Naive B cell (primary cell): ENCODE data around the gene HNF4A. TPM values are rescaled to one million over a fixed set of nuclear protein-coding genes. Genes with fewer than 3 reads are reported as not detected.

Experiments
- ATAC-seq, 2 donors: fragments of 150-1000 bp; cut with Tn5 transposase; 2 replicates each; pipeline ENCODE4 v1.10.0; 2021; ENCODE audit warnings: low read depth in 2 of 2, mild to moderate bottlenecking in 2 of 2, moderate library complexity in 2 of 2
- DNase-seq: peaks from one replicate; pipeline ENCODE4 v3.0.0; 2022
- H3K27ac Mint-ChIP-seq, 6 donors: one replicate each; pipeline ENCODE4 v1.8.0; 2020 to 2022; ENCODE audit warnings: mild to moderate bottlenecking in 6 of 6, mixed read lengths in 6 of 6, moderate library complexity in 5 of 6, inconsistent platforms in 2 of 6
- H3K27me3 Mint-ChIP-seq, 3 donors: one replicate each; pipeline ENCODE4 v1.8.0; 2021 to 2022; ENCODE audit warnings: mixed read lengths in 3 of 3, mild to moderate bottlenecking in 1 of 3
- H3K36me3 Mint-ChIP-seq, 2 donors: one replicate each; pipeline ENCODE4 v1.8.0; 2020 to 2022; ENCODE audit warnings: mixed read lengths in 2 of 2, inconsistent platforms in 1 of 2, mild to moderate bottlenecking in 1 of 2
- H3K4me1 Mint-ChIP-seq, 3 donors: one replicate each; pipeline ENCODE4 v1.8.0; 2020 to 2022; ENCODE audit warnings: mixed read lengths in 3 of 3, inconsistent platforms in 1 of 3, mild to moderate bottlenecking in 1 of 3, moderate library complexity in 1 of 3
- H3K4me3 Mint-ChIP-seq, 8 donors: one replicate each; pipeline ENCODE4 v1.8.0; 2020 to 2022; ENCODE audit warnings: mild to moderate bottlenecking in 8 of 8, mixed read lengths in 8 of 8, moderate library complexity in 8 of 8, inconsistent platforms in 2 of 8
- H3K9me3 Mint-ChIP-seq, 7 donors: one replicate each; pipeline ENCODE4 v1.8.0; 2020 to 2022; ENCODE audit warnings: mixed read lengths in 7 of 7, mild to moderate bottlenecking in 5 of 7, inconsistent platforms in 2 of 7, moderate library complexity in 1 of 7
- polyA plus RNA-seq, 6 donors: library from polyadenylated mRNA; unstranded; fragments of 300-500 nt; fragmentation: Illumina TruSeq; gene quantifications; one replicate each; pipeline ENCODE4 v1.2.3, GENCODE V29; 2021; ENCODE audit warnings: low read depth in 6 of 6

HNF4A gene
- polyA plus RNA-seq, 6 donors from 2014 or later, result not detected

GRCh38 chr20:44388466-44389023 lies 33.0 kb downstream of the HNF4A start:
- Mint-ChIP-seq H3K4me1 (peaks cover 11 to 18% (median 13%) of the 10 kb centered on the region in 3 donors), H3K36me3 (no peaks in the 10 kb centered on the region), H3K4me3 (no peak overlapping the region), H3K9me3 (no peaks in the 10 kb centered on the region), H3K27me3 (peaks cover 4 to 51% (median 34%) of the 10 kb centered on the region in 3 donors), H3K27ac (peak overlapping the region in 1 of 6 donors; percentile 12)
- peak; percentile 73 to 77 for ATAC-seq
- DNase-seq, result peak; percentile 35

- H3K9me3 Mint-ChIP-seq, result no peaks in the 10 kb centered on the region
- H3K4me1 Mint-ChIP-seq, result peaks cover 11 to 18% (median 11%) of the 10 kb centered on the region in 3 donors
- H3K4me3 Mint-ChIP-seq, result no peak overlapping the region
- H3K27me3 Mint-ChIP-seq, result peaks cover 4 to 52% (median 34%) of the 10 kb centered on the region in 3 donors
- ATAC-seq (no peak), DNase-seq (no peak)
- no peaks in the 10 kb centered on the region for H3K36me3 Mint-ChIP-seq
- H3K27ac Mint-ChIP-seq, result peak overlapping the region in 1 of 6 donors; percentile 57
Measured at GRCh38 chr20:44389871-44390270, 34.4 kb downstream of the HNF4A start.

GRCh38 chr20:44390280-44390679 lies 34.8 kb downstream of the HNF4A start:
- H3K4me3 Mint-ChIP-seq, result no peak overlapping the region
- H3K36me3 Mint-ChIP-seq, result no peaks in the 10 kb centered on the region
- H3K4me1 Mint-ChIP-seq, result peaks cover 11 to 18% (median 11%) of the 10 kb centered on the region in 3 donors
- peaks cover 4 to 52% (median 34%) of the 10 kb centered on the region in 3 donors for H3K27me3 Mint-ChIP-seq
- DNase-seq (no peak), ATAC-seq (no peak)
- no peaks in the 10 kb centered on the region for H3K9me3 Mint-ChIP-seq
- H3K27ac Mint-ChIP-seq, result no peak overlapping the region

- peaks cover 4 to 48% (median 32%) of the 10 kb centered on the region in 3 donors for H3K27me3 Mint-ChIP-seq
- ATAC-seq, result no peak
- no peak overlapping the region for H3K4me3 Mint-ChIP-seq
- H3K27ac Mint-ChIP-seq, result no peak overlapping the region
- no peak for DNase-seq
- H3K4me1 Mint-ChIP-seq, result peaks cover 10 to 15% (median 11%) of the 10 kb centered on the region in 3 donors
- H3K36me3 Mint-ChIP-seq, result no peaks in the 10 kb centered on the region
- no peaks in the 10 kb centered on the region for H3K9me3 Mint-ChIP-seq
Measured at GRCh38 chr20:44392088-44392775, 36.7 kb downstream of the HNF4A start.

- no peak for ATAC-seq
- Mint-ChIP-seq H3K36me3 (no peaks in the 10 kb centered on the region), H3K9me3 (no peaks in the 10 kb centered on the region), H3K4me3 (no peak overlapping the region), H3K27ac (peak overlapping the region in 1 of 6 donors; percentile 9), H3K27me3 (peaks cover 4 to 41% (median 25%) of the 10 kb centered on the region in 3 donors), H3K4me1 (peaks cover 4 to 11% (median 9%) of the 10 kb centered on the region in 3 donors)
- no peak for DNase-seq
Measured at GRCh38 chr20:44392776-44393607, 37.5 kb downstream of the HNF4A start.

GRCh38 chr20:44393608-44394451 lies 38.3 kb downstream of the HNF4A start:
- DNase-seq, result no peak
- peak overlapping the region in 1 of 8 donors; percentile 20 for H3K4me3 Mint-ChIP-seq
- peak overlapping the region in 1 of 6 donors; percentile 29 for H3K27ac Mint-ChIP-seq
- peaks cover 5 to 41% (median 25%) of the 10 kb centered on the region in 3 donors for H3K27me3 Mint-ChIP-seq
- no peak for ATAC-seq
- H3K9me3 Mint-ChIP-seq, result no peaks in the 10 kb centered on the region
- peaks cover 0 to 6% (median 2%) of the 10 kb centered on the region in 3 donors for H3K4me1 Mint-ChIP-seq
- no peaks in the 10 kb centered on the region for H3K36me3 Mint-ChIP-seq

- Mint-ChIP-seq H3K4me1 (peaks cover 0 to under 1% (median 0%) of the 10 kb centered on the region in 3 donors), H3K36me3 (no peaks in the 10 kb centered on the region), H3K27ac (no peak overlapping the region), H3K27me3 (peaks cover 7 to 41% (median 21%) of the 10 kb centered on the region in 3 donors), H3K9me3 (no peaks in the 10 kb centered on the region), H3K4me3 (no peak overlapping the region)
- ATAC-seq, result no peak
- DNase-seq, result no peak
Measured at GRCh38 chr20:44394452-44394701, 38.9 kb downstream of the HNF4A start.

GRCh38 chr20:44394702-44395460 lies 39.4 kb downstream of the HNF4A start:
- no peak for ATAC-seq
- Mint-ChIP-seq H3K27ac (no peak overlapping the region), H3K4me1 (no peaks in the 10 kb centered on the region), H3K9me3 (no peaks in the 10 kb centered on the region), H3K27me3 (peaks cover 11 to 41% (median 21%) of the 10 kb centered on the region in 3 donors), H3K36me3 (no peaks in the 10 kb centered on the region), H3K4me3 (no peak overlapping the region)
- DNase-seq, result no peak

GRCh38 chr20:44395461-44396340 lies 40.2 kb downstream of the HNF4A start:
- Mint-ChIP-seq H3K9me3 (no peaks in the 10 kb centered on the region), H3K36me3 (no peaks in the 10 kb centered on the region), H3K4me1 (no peaks in the 10 kb centered on the region), H3K4me3 (no peak overlapping the region), H3K27ac (peak overlapping the region in 1 of 6 donors; percentile 59), H3K27me3 (peaks cover 11 to 41% (median 27%) of the 10 kb centered on the region in 3 donors)
- DNase-seq, result no peak
- ATAC-seq, result no peak

GRCh38 chr20:44396369-44397130 lies 41.1 kb downstream of the HNF4A start:
- H3K27ac Mint-ChIP-seq, result peak overlapping the region in 1 of 6 donors; percentile 22
- H3K4me3 Mint-ChIP-seq, result no peak overlapping the region
- H3K27me3 Mint-ChIP-seq, result peaks cover 11 to 35% (median 28%) of the 10 kb centered on the region in 3 donors
- H3K9me3 Mint-ChIP-seq, result no peaks in the 10 kb centered on the region
- H3K4me1 Mint-ChIP-seq, result no peaks in the 10 kb centered on the region
- ATAC-seq (no peak), DNase-seq (no peak)
- H3K36me3 Mint-ChIP-seq, result no peaks in the 10 kb centered on the region

- no peaks in the 10 kb centered on the region for H3K9me3 Mint-ChIP-seq
- no peaks in the 10 kb centered on the region for H3K4me1 Mint-ChIP-seq
- no peak for DNase-seq
- no peaks in the 10 kb centered on the region for H3K36me3 Mint-ChIP-seq
- H3K27me3 Mint-ChIP-seq, result peaks cover 18 to 40% (median 30%) of the 10 kb centered on the region in 3 donors
- H3K4me3 Mint-ChIP-seq, result no peak overlapping the region
- no peak overlapping the region for H3K27ac Mint-ChIP-seq
- no peak for ATAC-seq
Measured at GRCh38 chr20:44398335-44398734, 42.8 kb downstream of the HNF4A start.
